Activated T-cell treated with anti-CD3 and anti-CD28 coated beads for 1 hour (primary cell): ENCODE measurements around the gene ZP1.
"Not testable (repeated sequence)": the region's sequence is repeated elsewhere in the genome, so short reads cannot be mapped to it uniquely, and the experiment has no call there.

Source experiments
- DNase-seq: peaks from one replicate; pipeline ENCODE4 v3.0.0-alpha.2; 2020; ENCODE audit warnings: low read depth

The ZP1 gene

DNA sequence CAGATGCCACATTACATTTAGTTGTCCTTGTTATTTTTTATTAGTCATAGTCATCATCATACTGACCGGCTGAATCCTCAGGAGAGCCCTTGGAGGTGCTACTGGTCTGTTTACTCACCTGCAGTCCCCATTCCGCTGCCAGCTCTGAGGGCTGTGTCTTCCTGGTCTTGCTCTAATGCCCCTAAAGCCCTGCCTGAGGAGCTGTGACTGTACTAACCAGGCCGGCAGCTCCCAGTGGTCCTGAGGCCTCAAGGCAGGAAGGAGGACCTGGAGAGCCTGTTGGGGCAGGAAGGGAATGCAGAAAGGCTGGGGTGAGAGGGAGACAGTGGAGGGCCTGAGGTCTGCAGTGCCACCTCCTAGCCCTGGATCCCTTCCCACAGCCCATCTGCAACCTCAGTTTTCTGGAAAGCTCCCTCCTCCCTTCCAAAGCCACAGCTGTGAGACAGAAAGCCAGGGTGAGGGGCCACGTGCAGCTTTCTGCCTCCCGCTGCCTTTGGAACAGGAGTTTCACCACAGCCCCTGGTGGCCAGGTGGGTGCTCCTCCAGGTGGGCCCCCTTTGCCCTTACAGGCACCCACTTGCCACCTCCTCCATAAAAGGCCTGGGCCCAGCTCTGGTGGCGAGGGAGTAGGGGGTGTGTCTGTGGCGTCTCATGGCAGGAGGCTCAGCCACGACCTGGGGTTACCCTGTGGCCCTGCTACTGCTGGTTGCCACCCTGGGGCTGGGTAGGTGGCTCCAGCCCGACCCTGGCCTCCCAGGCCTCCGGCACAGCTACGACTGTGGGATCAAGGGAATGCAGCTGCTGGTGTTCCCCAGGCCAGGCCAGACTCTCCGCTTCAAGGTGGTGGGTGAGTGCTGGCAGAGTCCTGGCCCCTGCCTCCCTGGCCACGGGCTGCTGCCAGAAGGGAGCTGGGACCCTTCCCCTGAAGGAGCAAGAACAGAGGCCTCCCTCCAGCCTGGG is at the start of gene ZP1:
Gene ZP1 (plus strand): TSS at position 632 of the 960 bp plus-strand sequence. CDS start 20 bp downstream, at position 652.
- DNase-seq = no peak

DNA sequence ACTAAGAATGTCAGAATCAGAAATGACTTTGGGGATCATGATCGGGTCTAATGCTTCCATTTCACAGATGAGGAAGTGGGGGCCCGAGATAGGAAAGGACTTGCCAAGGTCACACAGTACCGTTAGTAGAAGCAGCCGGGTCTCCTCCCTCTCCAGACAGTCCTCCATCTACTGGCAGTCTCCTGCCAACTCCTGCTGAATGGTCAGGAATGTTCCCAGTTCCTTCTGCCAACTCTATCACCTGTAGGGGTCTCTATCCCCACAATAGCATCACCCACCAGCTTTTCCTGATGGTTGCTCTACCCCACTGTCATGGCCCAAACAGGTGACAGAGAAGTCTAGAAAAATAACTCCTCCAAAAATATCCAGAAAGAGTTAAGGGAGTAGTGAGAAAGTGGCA is 49.3 kb upstream of the ZP1 start:
- no peak for DNase-seq

DNA sequence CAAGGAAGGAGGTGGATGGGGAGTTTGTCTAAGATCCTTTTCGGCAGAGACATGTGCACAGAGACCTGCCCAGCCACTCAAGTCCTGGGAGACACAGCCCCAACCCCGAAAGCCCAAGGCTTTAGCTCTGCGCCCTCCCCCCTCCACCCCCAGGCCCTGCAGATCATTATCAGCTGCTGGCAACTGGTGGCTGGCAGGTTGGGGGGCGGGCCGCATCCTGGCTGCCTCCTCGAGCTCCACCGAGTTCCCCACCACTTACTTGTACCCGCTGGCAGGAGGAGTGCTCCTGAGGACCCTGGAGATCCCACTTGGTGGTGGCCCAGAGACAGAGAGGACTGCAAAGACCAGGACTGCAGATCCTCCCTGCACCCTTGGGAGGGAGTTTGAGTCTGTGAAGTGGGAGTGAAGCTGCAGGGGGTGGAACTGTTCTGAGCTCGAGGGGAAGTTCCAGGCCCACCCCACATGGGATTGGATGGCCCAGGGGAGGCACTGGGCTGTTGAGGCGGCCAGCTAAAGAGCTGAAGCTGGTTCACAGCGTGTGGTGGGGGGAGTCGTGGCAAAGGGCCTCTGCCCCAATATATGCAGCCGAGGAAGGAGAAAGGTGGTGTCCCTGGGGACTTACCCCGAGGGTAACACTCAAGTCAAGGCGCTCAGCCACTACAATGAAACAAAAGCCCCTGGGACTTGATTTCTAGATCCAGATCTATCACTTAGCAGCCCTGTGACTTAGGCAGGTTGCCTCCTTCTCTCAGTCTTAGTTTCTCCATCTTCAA is 45.3 kb upstream of the ZP1 start:
- no peak for DNase-seq

DNA sequence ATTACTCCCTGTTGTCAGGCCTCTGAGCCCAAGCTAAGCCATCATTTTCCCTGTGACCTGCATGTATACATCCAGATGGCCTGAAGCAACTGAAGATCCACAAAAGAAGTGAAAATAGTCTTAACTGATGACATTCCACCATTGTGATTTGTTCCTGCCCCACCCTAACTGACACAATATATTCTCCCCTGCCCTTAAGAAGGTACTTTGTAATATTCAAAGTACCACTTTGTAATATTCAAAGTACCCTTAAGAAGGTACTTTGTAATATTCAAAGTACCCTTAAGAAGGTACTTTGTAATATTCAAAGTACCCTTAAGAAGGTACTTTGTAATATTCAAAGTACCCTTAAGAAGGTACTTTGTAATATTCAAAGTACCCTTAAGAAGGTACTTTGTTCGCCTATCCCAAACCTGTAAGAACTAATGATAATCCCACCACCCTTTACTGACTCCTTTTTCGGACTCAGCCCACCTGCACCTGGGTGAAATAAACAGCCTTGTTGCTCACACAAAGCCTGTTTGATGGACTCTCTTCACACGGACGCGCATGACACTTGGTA is 43.5 kb upstream of the ZP1 start:
- not testable (repeated sequence) for DNase-seq

GRCh38 chr11:60825118-60825517 is 42.2 kb upstream of the ZP1 start:
- no peak for DNase-seq

DNA sequence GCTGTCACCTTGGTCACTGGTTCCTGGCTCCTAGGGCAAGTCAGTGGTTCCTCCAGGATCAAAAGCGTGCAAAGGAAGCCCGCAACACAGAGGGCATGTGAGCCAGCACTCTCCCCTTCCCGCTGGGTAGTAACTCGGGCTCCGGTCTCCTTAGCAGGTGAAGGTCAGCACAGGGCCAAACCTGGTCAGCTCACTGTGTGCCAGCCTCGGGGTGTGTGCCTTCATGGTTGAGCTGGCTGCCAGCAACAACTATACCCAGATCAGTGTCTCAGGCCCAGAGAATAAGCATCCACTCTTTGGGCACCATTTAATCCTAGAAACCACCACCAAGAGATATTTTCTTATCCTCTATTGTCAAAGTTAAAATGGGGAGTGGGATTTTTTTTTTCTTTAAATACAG is 41.6 kb upstream of the ZP1 start:
- no peak for DNase-seq

- DNase-seq = no peak
These were observed 36.7 kb upstream of the ZP1 start for GRCh38 chr11:60830478-60831142.

DNA sequence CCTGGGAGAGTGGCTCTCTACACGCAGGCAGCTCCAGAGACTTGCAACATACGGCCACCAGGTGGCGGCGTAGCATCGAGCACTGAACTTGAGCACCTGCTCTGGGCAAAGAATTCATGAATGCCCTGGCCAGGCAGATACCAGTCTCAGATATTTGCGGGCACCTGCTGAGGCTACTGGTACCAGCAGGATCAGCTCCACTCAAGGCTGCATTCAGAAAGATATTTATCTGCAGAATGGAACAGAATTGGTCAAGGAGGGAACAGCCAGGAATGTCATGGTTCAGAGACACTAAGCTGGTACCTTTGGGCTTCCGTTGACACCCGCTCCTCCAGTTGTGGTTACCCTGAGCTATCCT is 36.2 kb upstream of the ZP1 start:
- peak; percentile 78 for DNase-seq

DNA sequence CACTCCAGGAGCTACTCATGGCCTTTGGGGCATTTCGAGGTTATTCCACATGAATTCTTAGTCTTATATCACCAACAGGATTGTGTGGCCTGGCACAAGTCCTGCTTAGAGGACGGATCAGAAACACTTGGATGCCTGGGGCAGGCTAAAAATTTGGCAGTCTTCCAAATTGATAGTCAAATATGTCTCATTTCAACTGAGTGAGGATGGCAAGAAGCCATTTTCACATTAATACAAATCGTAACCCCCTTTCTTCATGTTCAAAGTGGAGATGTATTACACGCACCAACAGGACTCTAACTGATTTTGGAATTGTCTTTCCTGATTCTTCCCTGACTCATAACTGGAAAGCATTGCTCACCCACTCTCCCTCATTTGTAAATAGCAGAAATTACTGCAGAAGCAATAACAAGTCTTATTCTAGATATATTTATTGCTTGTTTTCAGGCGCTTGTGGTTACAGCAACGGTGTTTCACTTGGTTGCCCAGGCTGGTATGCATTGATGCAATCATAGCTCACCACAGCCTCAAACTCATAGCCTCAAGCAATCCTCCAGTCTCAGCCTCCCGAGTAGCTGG is 35.8 kb upstream of the ZP1 start:
- no peak for DNase-seq

GRCh38 chr11:60834742-60835533 is 32.4 kb upstream of the ZP1 start:
- DNase-seq = no peak

GRCh38 chr11:60835534-60835846 is 31.9 kb upstream of the ZP1 start:
- DNase-seq = no peak

DNA sequence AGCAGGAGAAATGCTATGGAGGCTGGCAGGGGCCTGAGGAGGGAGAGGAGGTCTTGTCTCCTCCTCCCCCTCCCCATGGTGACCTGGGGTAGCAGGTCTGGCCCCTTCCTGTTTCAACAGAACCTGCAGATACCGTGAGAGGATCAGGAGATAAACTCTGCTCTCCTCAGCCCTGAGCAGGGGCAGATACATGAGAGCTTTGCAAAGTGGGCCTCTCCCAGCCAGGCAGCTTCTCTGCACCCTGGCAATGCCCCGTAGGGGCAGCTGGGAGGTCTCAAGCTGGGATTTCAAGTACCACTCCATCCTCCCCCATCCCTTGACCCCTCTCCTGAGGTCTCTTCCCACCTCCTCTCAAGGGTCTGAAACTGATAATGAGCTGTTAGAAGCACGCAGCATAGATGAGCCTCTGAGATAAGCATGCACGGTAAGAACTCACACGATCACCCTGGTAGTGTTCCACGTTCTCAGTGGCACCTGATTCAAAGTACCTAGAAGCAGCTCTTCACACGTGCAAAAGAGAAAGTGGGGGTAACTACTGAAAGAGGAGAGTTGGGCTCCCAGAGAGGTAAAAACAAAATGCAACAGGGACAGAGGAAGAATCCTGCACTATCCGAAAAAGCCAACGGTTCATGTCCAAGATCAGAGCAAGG is 30.4 kb upstream of the ZP1 start:
- no peak for DNase-seq

DNA sequence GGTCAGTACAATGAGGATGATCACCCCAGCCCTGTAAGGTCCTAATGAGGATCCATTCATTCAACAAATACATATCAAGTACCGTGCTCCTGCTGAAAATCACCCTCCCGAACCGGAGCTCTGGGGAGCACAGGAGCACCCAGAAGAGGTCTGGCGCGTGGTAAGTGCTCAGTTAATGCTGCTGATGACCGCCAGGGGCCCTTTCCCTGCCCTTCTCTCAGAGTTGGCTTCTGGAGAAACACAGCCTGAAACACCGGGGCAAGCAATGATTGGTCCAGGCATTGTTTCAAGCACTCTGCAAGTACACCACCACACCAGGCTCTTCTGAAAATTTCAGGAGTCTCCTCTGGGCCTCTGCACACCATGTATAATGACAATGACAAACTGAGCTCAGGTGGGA is 29.2 kb upstream of the ZP1 start:
- DNase-seq = no peak

- DNase-seq = no peak
These were observed 26.6 kb upstream of the ZP1 start for GRCh38 chr11:60840470-60841430.

DNA sequence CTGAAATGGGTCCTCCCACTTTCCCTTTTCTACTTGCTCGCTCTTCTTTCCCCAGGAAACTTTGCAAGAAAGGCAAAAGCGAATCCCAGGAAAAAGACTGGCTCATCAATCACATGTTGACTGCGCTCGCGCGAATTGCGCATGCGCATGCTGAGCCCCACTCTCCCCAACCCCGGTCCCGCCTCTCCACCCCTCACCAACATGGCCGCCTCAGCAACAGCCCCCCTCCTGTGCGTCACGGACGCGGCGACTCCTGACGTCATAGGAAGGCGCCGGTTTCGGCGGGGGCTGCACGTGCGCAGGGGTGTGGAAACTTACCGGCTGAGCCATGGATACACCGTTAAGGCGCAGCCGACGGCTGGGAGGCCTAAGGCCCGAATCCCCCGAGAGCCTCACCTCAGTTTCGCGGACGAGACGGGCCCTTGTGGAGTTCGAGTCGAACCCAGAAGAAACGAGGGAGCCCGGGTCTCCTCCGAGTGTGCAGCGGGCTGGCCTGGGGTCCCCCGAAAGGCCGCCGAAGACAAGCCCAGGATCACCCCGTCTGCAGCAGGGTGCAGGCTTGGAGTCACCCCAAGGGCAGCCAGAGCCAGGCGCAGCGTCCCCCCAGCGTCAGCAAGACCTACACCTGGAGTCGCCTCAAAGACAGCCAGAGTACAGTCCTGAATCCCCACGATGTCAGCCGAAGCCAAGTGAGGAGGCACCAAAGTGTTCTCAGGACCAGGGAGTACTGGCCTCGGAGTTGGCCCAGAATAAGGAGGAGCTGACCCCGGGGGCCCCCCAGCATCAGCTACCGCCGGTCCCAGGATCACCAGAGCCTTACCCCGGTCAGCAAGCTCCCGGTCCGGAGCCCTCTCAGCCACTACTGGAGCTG is 25.3 kb upstream of the ZP1 start, which contains the start of gene CCDC86:
Gene CCDC86 (plus strand): TSS at position 317 of the 871 bp plus-strand sequence. CDS start 12 bp downstream, at position 329.
- peak; percentile 97 for DNase-seq

DNA sequence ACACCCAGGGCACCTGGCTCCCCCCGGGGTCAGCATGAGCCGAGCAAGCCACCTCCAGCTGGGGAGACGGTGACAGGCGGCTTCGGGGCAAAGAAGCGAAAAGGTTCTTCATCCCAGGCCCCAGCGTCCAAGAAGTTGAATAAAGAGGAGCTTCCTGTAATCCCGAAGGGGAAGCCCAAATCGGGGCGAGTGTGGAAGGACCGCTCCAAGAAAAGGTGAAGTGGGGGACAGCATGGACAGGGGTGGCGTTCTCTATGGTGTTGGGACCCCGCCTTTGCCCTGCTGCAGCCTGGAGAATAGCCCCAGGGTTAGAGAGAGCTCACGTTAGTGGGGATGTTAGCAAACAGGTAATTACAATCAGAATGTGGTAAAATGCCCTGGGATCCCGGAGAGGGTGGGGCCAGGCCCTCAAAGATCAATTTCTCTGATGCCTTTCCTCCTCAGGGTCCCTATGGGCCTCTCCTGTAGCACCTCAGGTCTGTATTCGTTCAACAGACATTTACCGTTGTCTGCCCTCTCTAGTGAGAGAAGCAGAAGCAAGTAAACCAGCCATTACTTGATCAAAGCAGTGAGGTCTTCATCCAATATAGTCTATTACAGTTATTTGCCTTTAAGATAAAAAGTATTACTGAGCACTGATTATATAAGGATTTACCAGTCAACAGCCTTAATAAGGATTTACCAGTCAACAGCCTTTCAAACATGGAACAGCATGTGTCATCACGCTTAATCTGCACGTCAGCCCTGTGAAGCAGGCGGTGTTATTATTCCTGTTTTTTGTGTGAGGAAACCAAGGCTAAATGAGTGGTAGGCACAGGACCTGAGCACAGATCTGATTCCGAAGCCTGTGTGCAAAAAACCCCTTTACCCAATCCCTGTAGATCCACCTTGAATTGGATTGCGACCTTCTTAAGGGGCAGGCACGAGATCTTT is 24.4 kb upstream of the ZP1 start:
- no peak for DNase-seq
